GM19452 (cell line): ENCODE results near the gene ATXN1.

Experiments
- ATAC-seq: cut with Tn5 transposase; IDR thresholded peaks from one replicate; pipeline ENCODE4 v1.9.1; 2021; ENCODE audit not compliant: unreplicated experiment

ATXN1 gene

DNA sequence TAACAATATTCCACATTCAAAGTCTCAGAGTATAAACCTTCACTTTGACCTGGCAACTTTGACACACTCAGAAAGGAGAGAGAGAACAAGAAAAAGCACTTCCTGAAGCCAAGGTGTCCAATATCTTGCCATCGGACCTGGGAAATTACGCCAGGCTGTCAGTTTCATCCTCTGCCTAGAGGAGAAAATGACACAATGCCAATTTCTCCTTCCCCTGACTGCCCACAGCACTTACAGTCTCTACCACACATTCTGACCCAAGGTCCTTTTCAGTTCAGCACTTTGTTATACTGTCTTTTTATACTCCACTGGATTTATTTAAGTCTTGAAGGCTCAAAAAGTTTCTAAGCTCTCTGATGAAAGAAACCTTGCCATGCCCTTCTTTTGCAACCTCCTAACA lies 272.4 kb downstream of the ATXN1 start:
- ATAC-seq = no peak

DNA sequence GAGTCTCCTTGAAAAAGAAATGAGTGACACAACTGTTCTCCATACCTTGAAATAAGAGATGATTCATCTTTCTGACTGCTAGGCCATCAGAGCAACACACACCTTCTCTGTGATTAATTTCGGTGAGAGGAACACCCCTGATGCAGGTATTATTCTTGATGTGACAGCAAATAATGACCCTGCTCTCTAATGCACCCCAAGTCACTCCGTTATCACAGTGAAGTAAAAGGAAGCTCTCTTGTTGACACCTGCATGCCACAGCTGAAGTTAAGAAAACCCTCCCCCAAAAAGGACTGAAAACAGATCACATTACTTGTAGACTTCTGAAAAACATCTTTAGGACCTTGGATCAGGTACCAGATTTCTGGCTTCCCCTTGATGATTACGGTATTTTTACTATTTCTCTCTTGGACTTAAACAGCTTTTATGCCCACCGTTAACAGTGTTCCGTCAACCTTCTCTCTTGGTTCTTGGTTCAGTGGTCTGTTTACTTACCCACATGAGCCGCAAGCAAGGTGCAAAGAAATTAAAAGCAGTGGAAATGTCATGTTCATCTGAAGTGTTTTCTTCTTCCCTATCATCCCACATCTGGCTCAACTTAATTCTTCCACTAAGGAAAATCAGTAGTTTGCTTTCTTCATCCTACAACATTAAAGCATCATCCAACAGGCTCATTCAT lies 273.1 kb downstream of the ATXN1 start:
- ATAC-seq = no peak

DNA sequence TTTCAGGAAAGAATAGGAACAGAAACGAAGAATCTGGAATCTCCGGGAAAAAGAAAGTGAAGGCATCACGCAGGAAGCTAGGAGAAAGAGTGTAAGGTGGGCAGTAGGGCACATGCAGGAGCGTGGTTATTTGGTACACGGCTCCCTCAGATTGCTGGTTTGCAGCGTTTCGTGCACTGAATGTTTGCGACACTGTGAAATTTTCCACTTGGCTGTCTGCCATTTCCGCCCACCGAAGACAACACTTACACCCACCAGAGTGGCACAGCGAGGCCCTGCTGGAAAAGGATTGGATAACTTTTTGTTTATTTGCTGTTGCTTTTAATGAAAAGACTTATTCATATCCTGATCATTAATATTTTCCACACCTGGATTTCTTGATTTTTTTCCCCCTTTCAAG lies 274.6 kb downstream of the ATXN1 start:
- ATAC-seq = no peak

DNA sequence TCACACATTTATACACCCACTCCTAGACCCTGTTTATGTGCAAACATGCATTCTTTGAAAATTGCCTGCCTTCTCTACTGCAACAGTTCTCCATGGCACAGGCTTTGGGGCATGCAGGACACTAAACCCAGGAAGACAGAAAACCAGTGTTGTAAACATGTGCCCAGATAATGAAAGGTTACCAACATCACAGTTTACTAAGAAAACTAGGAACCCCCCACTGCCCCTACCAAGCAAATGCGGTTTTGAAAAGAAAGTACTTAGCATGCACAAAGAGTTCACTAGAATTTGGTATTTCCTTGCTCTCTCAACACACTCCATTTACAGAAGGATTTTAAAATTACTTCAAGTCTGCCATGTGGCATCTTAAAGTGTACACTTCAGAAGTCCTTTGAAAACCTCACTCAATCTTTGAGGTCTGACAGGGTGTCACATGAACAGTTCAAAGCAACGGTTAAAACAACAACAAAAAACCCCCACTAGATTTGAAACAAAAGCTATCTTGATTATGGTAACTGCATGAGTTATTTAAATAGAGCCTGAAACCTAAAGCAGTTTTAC lies 277.9 kb downstream of the ATXN1 start:
- ATAC-seq = no peak

DNA sequence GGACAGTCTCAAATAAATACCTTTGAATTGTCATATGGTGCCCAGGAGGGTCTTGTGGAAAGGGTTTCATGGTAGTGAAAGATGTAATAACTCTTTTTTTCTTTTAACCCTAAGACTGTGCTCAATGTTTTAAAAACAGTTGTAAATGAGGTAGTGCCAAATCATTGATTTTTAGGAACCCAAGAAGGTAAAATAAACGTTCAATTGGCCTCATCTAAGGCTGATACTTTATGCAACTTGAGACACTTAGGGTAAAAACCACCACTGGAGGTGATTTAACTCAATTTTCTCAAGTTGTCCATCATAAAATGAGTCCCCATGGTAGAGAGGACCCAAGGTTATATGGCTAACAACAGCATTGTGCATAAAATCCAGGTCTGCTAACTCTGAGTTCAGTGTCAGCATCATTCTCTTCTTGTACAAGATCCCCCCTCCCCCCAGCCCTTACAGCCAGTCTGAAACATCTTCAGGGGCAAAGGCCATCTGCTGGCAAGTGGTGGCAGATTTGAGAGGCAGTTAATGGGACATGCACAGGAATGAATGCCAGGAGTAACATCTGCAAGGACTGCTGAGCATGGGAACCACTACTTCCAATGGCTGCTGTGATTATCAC lies 278.5 kb downstream of the ATXN1 start:
- no peak for ATAC-seq

DNA sequence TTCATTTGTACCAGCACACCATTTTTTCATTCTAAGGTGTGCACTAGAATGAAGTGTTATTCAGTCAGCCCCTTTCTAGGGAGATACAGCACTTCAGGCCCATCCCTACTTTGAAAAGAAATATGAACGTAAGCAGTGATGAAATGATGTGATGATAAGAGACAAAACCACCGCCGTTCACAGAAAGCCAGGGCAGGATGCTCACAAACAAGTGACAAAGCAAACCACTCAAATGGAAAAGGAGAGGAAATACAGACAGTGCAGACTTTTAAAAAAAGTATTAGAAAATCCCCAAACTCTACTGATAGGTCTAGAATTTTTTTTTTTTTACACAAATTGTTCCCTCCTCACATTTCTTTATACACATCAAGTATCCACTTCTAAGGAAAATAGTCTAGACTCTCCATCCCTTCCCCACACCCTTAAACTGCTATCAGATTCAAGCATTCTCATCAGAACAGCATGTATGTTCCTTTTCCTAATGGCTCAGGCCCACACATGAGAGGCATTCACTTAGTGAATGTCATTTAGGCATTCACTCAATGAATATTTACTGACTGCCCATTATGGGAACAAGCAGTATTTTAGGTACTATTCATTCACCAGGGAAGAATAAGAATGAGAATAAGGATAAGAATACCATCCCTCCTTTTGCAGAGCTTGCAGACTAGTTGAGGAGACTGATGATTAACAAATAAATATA lies 279.4 kb downstream of the ATXN1 start:
- ATAC-seq = peak; percentile 41

DNA sequence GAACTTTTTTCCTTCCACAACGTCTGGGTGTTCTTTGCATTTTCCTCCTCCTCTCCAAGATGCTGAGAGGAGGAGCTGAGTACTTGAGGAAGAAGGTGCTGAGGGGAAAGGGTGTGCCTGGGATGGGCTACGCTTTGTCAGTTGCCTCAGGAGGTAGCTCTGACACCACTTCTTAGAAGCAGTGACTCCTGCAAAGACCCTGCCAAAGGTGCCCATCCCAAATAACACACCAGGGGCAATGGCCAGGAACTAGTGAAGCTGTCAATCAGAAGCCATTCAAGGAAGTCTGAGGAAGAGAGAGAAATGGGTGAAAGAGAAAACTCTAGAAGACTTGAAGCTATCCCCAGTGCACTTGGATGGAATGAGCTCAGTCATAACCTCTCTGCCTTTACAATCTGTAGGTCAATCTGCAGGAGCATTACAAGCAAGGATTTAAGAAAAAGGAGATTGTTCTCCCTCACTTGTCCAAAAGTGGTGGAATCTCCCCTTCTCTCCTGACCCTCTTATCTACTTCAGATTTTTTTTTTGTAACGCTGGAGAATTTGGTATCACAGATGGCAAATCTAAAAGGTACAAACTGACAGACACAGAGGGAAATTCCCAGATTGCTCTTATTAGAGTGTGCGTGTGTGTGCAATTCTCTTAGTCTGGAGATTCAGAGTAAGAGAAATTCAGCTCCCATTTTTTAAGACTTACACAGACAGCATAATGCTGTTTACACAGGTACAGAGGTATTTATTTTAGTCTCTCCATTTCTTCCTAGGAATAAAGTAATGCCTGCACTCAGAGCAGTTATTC lies 280.3 kb downstream of the ATXN1 start:
- ATAC-seq = no peak

DNA sequence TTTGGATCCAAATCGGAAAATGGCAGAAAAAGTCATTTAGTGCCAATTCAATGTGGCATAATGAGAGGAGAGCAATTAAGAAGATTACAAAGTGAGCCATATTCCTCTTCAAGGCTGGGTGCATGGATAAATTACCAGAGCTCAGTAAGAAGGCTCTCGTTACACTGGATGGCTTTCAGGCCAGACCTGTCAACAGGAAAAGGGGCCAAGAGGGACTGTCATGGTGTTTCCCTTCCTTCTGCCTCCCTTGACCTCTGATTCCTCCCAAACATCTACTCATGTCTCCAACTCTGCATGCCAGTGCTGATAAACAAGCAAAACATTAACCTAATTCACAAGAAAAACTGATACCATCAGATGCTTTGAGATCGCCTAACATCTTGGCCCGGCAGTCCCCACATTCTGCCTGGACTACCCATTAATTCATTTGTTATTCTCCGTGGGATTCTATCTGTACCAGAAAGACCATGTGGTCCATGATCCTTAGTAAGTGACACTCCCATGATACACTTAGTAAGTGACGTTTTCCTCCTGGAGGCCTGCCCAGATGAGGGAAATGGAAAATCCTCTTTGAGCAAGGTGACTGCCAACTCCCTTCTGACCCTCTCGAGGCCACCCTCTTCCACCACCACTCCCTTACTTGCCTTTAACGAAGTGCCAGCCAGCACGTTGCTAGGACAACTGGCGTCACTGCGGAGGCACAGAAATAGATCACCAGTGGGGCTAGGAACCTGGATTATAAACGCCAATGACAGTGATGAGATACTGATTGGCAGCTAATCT lies 283.7 kb downstream of the ATXN1 start:
- no peak for ATAC-seq

DNA sequence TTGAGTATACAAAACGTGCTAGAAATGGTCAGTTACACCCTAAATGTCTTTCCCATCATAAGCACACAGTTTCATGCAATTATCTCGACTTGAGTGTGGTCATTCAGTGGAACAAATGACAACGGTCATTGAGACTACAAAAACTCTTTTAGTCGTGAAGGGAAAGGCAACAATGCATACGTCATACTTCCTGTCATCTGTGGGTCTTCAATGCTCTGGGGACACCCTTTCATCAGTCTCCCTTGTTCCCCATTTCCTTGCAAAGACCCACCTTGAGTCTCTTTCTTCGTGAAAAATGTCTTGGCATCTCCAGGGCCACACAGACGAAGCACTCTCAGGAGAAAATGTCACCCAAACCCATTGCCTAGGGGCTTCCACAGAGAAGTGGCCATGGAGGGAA lies 284.4 kb downstream of the ATXN1 start:
- ATAC-seq = no peak

DNA sequence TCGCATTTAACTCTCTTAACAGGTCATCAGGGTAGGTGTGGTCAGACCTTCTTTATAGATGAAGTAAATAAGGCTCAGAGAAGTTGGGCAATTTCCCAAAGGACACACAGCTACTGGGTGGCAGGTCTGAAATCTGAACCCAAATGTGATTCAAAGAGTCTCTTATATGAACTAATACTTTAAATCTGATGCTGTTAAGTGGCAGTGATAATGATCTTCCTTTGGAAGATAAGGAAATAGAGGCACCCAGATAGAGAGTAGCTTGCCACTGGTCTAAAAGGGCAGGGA lies 285.8 kb downstream of the ATXN1 start:
- no peak for ATAC-seq

DNA sequence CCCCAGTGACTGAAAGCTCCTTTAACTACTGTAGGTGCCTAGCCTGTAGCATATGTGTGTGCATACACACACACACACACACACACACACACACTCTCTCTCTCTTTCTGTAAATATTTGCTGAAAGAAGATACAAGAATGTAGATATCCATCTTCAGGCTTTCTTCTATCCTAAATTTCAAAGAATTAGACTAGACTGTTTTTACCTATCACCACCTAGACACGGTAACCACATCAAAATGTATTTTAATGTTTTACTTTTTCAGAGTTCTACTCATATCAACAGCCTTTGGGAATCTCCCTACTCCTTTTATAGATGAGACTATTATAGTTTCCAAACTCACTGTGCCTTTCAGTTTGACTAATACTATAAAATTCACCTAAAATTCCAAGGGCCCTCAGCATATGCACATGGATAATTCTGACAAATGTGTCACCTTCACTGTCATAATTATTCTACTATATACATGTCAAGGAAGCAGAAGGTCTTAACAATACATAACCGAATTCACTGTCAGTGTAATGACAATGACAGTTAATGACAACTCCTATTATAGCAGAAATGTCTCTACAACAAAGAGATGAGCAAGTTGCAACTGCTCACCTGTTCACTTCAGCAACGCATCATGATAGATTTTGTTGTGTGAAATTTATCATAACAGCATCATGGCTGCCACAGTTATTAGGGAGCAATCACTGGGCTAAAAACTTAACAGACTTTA lies 286.3 kb downstream of the ATXN1 start:
- ATAC-seq = no peak

DNA sequence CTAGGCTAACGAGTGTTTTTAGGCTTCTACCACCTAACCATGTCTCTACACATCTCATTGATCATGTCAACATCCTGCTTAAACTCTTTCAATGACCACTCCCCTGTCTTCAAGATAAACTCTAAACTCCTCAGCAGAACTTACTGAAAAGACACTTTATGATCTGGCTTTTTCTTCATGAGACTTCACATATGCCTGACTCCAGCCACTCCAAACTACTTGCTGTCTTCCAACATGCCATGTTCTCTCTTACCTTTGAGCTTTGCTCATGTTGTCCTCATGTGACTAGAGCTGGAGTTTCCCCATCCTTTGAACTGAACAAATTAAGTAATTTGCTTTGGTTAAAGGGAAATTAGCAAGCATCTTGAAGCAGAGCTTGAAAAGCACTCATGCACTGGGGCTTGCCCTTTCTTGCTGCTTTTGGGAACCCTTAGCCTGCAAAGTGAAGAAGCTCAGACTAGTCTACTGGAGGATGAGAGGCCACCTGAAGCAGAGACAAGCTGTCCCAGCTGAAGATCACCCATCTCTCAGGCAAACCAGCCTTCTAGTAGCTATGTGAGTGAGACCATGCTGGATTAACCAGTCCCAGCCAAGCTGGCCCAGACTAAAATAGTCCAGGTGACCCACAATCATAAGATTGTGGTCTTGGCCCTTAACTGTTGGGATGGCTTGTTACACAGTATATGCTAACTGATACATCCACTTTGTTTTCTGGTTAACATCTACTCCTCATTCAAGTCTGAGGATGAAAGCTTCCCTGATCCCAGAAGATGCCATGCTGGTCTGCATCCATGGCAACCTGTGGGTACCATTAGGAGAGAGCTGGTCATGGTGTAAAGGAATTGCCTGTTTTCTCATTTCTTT lies 287.1 kb downstream of the ATXN1 start:
- no peak for ATAC-seq

DNA sequence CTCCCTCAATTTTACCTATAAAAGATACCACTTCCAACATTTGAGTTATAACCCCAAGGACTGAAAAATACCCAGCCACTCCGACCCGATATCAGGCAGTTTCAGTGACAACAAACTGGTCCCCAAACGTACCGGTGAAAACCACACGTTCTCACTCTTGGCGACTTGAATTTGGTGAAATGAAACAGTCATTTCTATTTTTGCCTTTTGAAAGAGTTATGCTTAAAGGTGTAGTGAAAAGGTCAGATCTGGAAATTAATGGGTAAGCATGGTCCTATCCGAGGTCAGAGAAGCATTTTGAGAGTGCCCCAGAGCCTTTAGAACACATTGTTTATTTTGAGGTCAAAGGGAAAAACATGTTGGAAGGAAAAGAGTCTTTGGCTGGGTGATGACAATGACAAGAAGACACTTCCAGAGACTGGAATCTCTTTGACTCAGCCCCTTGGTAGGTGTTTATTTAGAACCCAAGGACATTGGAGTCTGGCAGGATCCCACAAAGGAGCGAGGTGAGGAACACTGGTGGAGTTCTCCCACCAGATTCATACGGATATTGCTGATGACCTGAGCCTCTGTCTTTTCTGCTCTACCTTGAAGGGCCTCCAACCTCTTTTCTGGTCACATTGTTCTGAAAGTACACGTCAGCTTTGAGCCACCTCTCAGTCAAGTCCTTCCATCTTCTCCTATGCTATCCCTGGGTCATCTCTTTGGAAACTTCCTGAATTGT lies 287.9 kb downstream of the ATXN1 start:
- ATAC-seq = peak; percentile 40

DNA sequence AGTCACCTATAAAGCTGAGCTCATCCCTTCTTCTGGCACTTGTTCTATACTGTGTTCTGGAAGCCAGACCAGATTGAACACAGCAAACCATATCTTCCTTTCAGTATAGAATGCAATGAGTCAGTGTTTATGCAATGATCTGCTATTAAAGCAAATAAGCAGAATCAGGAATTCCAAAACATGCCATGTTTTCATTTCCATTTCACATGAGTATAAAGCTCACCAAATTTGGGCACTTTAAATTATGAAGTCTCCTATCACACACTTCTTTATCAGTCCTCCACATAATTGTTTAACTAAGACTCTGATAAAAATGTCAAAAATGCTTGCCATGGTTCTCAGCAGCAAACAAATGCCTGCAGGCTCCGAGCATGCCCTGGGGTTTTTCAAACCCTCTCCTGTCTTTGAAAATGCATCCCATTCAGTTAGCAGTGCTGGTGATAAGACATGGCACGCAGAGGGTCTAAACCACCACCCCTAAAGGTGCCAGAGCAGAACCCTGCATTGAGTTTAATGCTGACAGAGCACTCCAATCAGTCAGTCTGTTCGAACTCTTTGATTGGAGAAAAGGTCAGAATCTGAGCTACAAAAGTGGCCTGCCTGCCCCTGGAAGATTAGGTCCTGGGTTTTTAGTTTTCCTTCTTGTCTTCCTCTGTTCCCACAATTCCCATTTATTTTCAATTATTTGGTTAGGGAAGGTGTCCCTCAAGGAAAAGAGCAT lies 288.8 kb downstream of the ATXN1 start:
- no peak for ATAC-seq

DNA sequence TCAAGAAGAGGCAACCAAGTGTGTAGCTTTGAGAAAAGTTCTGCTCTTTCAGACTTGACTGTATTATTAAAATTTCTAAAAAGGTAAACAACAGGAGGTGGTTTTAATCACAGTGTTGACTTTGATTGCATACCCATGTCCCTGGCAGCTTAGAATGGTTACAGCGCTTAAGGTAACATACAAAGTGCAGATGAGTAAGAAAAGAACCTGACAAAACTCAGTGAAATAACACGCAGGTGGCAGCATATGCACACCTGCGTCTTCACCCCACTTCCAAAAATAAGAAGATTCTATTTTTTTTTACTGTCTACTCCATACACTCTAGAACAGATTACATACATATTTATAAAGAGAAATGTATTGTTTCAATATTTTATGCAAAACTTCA lies 289.4 kb downstream of the ATXN1 start:
- ATAC-seq = no peak

DNA sequence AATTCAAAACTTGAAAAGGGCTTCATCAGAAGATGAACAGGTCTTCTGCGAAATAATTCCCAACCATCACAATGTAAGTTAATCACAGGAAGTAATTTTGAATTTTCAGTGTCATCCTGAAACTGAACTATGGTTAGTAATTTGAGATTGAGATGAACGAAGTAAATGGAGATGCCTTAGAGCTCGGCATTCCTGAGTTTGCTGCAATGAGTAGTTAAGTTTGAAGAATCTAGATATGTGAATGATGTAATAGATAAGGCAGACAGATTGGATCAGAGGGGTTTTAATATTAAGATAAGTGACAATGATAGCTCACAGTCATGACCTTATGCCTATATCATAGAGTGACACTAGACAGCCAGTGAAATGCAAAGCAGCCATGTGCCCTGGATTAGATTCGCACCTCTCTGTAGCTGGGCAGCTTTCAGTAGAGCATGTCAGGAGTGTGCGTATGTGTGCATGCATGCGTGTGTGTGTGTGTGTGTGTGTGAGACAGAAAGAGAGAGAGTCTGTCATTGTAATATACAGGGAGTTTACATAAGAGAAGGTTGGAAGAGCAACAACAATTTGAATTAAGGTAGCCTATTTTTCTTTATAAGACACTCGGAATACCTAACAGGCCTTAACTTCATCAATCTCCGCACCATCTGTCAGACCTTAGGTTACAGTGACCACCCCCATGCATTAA lies 289.9 kb downstream of the ATXN1 start:
- ATAC-seq = peak; percentile 59

DNA sequence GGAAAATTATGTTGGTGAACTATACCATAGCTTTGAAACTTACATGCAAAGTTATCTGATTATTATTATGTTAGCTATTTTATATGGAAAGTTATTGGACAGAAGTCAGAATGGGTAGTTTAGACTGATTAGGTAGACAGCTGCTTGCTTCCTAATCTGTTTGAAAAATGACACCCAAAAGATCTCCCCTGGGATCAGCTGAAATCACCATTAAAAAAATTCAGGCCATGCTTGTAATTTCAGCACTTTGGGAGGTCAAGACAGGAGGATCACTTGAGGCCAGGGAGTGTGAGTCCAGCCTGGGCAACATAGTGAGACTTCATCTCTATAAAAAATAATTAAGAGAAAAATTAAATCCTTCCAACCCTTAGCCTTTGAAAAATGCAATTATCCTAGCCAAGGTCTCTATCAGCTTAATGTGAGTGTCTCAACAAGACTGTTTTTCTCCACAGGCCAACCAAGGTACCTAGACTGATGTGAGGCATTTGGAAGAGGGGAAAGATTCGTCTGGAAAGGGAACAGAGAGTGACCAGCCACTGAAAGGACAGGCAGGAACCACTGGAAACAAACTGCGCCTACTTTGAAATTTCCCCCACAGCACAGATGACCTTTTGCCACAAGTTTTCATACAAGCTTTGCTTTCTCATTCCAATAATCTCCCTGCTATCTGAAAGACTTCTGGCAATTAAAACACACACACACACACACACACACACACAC lies 290.6 kb downstream of the ATXN1 start:
- ATAC-seq = no peak
